Measurements from ENCODE around the gene TAF11L5. TPM values are rescaled to one million over a fixed set of nuclear protein-coding genes. Genes with fewer than 3 reads are reported as not detected.

TAF11L5 gene
- total RNA-seq (2022; extraction: Qiagen RNA extraction; ENCODE audit: low read depth) = not detected in 5 replicates

GRCh38 chr5:17524935-17525334 is at the start of gene TAF11L5:
Gene TAF11L5, plus strand, starts transcription at chr5:17525235.

GRCh38 chr5:17497931-17498330 is 27.1 kb upstream of the TAF11L5 start, which contains the start of gene TAF11L2:
Gene TAF11L2, plus strand, starts transcription at chr5:17498231.

GRCh38 chr5:17518067-17518466 is 7.0 kb upstream of the TAF11L5 start, which contains the start of gene TAF11L3:
Gene TAF11L3, plus strand, starts transcription at chr5:17518367.

GRCh38 chr5:17521501-17521900 is 3.5 kb upstream of the TAF11L5 start, which contains the start of gene TAF11L4:
Gene TAF11L4, plus strand, starts transcription at chr5:17521801.

GRCh38 chr5:17528369-17528768 is 3.3 kb downstream of the TAF11L5 start, which contains the start of gene TAF11L6:
Gene TAF11L6, plus strand, starts transcription at chr5:17528669.

Other genes starting within 250 kb of the TAF11L5 start
- gene TAF11L2, start 27.0 kb upstream of the TAF11L5 start, total RNA-seq (2022; extraction: Qiagen RNA extraction; ENCODE audit: low read depth) = not detected in 5 replicates
- gene TAF11L3, start 6.9 kb upstream of the TAF11L5 start, total RNA-seq (2022; extraction: Qiagen RNA extraction; ENCODE audit: low read depth) = not detected in 5 replicates
- gene TAF11L4, start 3.4 kb upstream of the TAF11L5 start, total RNA-seq (2022; extraction: Qiagen RNA extraction; ENCODE audit: low read depth) = not detected in 5 replicates
- gene TAF11L6, start 3.4 kb downstream of the TAF11L5 start, total RNA-seq (2022; extraction: Qiagen RNA extraction; ENCODE audit: low read depth) = not detected in 5 replicates
- not detected in 5 replicates for gene TAF11L7, start 60.5 kb downstream of the TAF11L5 start, total RNA-seq (2022; extraction: Qiagen RNA extraction; ENCODE audit: low read depth)
- not detected in 5 replicates for gene TAF11L8, start 65.7 kb downstream of the TAF11L5 start, total RNA-seq (2022; extraction: Qiagen RNA extraction; ENCODE audit: low read depth)
- not detected in 5 replicates for gene TAF11L9, start 69.2 kb downstream of the TAF11L5 start, total RNA-seq (2022; extraction: Qiagen RNA extraction; ENCODE audit: low read depth)
- gene TAF11L10, start 72.6 kb downstream of the TAF11L5 start, total RNA-seq (2022; extraction: Qiagen RNA extraction; ENCODE audit: low read depth) = not detected in 5 replicates
- gene TAF11L11, start 78.9 kb downstream of the TAF11L5 start, total RNA-seq (2022; extraction: Qiagen RNA extraction; ENCODE audit: low read depth) = 0.10 to 0.31 TPM (median 0.21 TPM) in 5 replicates
- gene TAF11L12, start 85.2 kb downstream of the TAF11L5 start, total RNA-seq (2022; extraction: Qiagen RNA extraction; ENCODE audit: low read depth) = 0.14 TPM in 1 of 5 replicates, not detected in the others
- not detected in 5 replicates for gene TAF11L13, start 106.9 kb downstream of the TAF11L5 start, total RNA-seq (2022; extraction: Qiagen RNA extraction; ENCODE audit: low read depth)
- not detected in 5 replicates for gene TAF11L14, start 109.2 kb downstream of the TAF11L5 start, total RNA-seq (2022; extraction: Qiagen RNA extraction; ENCODE audit: low read depth)